GM19463 (cell line): ENCODE measurements around the gene DIDO1.

Experiments
- ATAC-seq: cut with Tn5 transposase; IDR thresholded peaks from one replicate; pipeline ENCODE4 v1.9.1; 2021; ENCODE audit warnings: mild to moderate bottlenecking, moderate library complexity; ENCODE audit not compliant: unreplicated experiment

Gene DIDO1

GRCh38 chr20:62839261-62839660, 87.0 kb downstream of the DIDO1 start:
- ATAC-seq: no peak

- peak; percentile 81 for ATAC-seq
Observed at GRCh38 chr20:62838128-62838891, 88.0 kb downstream of the DIDO1 start.

GRCh38 chr20:62837790-62838127, 88.5 kb downstream of the DIDO1 start:
- ATAC-seq: no peak

- no peak for ATAC-seq
Observed at GRCh38 chr20:62836967-62837490, 89.3 kb downstream of the DIDO1 start.

- ATAC-seq: no peak
Observed at GRCh38 chr20:62835931-62836861, 90.1 kb downstream of the DIDO1 start.

GRCh38 chr20:62834967-62835730, 91.2 kb downstream of the DIDO1 start:
- no peak for ATAC-seq

GRCh38 chr20:62832951-62833391, 93.3 kb downstream of the DIDO1 start:
- ATAC-seq: peak; percentile 42

GRCh38 chr20:62832212-62832922, 93.9 kb downstream of the DIDO1 start:
- peak; percentile 77 for ATAC-seq

- ATAC-seq: no peak
Observed at GRCh38 chr20:62831854-62832211, 94.5 kb downstream of the DIDO1 start.

- no peak for ATAC-seq
Observed at GRCh38 chr20:62831361-62831788, 94.9 kb downstream of the DIDO1 start.

GRCh38 chr20:62830821-62831220, 95.5 kb downstream of the DIDO1 start:
- no peak for ATAC-seq

- no peak for ATAC-seq
Observed at GRCh38 chr20:62830251-62830650, 96.1 kb downstream of the DIDO1 start.

GRCh38 chr20:62829231-62830230, 96.8 kb downstream of the DIDO1 start:
- ATAC-seq: no peak

- no peak for ATAC-seq
Observed at GRCh38 chr20:62828511-62829230, 97.6 kb downstream of the DIDO1 start.

GRCh38 chr20:62828051-62828450, 98.3 kb downstream of the DIDO1 start:
- no peak for ATAC-seq
